ENCODE measurements around the gene CUBN. TPM values are rescaled to one million over a fixed set of nuclear protein-coding genes. Genes with fewer than 3 reads are reported as not detected.

Gene CUBN
- total RNA-seq, 4 donors from 2014 or later, result 13.4 to 31.0 (median 19.7) TPM

GRCh38 chr10:17113346-17113745 lies 16.3 kb downstream of the CUBN start:
- Histone ChIP-seq H3K27ac (no peak overlapping the region), H3K27me3 (no peaks in the 10 kb centered on the region), H3K4me3 (replicated peaks in 1 of 3) (no peak overlapping the region), H3K4me1 (peaks cover 0 to 6% of the 10 kb centered on the region in 2 donors), H3K9me3 (no peaks in the 10 kb centered on the region), H3K36me3 (no peaks in the 10 kb centered on the region)
- WGBS, 2 donors, result 94% methylated on average over 4 of the region's 4 CpGs
- TF ChIP-seq, protein P1, sequence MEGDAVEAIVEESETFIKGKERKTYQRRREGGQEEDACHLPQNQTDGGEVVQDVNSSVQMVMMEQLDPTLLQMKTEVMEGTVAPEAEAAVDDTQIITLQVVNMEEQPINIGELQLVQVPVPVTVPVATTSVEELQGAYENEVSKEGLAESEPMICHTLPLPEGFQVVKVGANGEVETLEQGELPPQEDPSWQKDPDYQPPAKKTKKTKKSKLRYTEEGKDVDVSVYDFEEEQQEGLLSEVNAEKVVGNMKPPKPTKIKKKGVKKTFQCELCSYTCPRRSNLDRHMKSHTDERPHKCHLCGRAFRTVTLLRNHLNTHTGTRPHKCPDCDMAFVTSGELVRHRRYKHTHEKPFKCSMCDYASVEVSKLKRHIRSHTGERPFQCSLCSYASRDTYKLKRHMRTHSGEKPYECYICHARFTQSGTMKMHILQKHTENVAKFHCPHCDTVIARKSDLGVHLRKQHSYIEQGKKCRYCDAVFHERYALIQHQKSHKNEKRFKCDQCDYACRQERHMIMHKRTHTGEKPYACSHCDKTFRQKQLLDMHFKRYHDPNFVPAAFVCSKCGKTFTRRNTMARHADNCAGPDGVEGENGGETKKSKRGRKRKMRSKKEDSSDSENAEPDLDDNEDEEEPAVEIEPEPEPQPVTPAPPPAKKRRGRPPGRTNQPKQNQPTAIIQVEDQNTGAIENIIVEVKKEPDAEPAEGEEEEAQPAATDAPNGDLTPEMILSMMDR (IDR thresholded peaks at IDR 0.05), result no peak
- TF ChIP-seq POLR2A (IDR thresholded peaks at IDR 0.05), result no peak
- no peak for DNase-seq
- intact Hi-C loops (cut with DNase I), result no loop called here

DNA sequence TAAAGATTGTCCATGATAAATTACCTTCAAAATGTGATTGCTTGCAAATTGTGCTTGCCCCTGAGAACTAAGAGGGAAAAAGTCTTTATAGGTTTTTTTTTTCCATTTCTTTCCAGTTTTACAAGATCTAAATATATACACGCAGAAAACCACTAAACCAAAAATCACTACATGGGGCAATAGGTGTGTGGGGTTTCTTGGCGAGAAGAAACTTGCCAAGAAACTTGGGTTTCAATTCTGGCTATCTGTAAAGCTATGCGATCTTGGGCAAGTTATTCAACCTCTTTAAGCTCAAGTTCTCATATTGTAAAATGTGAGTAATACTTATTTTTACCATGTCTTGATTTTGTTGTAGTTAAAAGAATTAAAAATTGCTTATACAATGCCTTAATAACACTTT lies 17.0 kb downstream of the CUBN start:
- Histone ChIP-seq H3K9me3 (no peaks in the 10 kb centered on the region), H3K36me3 (no peaks in the 10 kb centered on the region), H3K27me3 (no peaks in the 10 kb centered on the region), H3K4me1 (peaks cover 0 to 6% of the 10 kb centered on the region in 2 donors), H3K4me3 (replicated peaks in 1 of 3) (no peak overlapping the region), H3K27ac (no peak overlapping the region)
- 76 to 78% methylated on average over 3 of the region's 3 CpGs for WGBS, 2 donors
- no peak for DNase-seq
- TF ChIP-seq, protein P1 (IDR thresholded peaks at IDR 0.05), result no peak
- no peak for TF ChIP-seq POLR2A (IDR thresholded peaks at IDR 0.05)
- intact Hi-C loops (cut with DNase I), result no loop called here

DNA sequence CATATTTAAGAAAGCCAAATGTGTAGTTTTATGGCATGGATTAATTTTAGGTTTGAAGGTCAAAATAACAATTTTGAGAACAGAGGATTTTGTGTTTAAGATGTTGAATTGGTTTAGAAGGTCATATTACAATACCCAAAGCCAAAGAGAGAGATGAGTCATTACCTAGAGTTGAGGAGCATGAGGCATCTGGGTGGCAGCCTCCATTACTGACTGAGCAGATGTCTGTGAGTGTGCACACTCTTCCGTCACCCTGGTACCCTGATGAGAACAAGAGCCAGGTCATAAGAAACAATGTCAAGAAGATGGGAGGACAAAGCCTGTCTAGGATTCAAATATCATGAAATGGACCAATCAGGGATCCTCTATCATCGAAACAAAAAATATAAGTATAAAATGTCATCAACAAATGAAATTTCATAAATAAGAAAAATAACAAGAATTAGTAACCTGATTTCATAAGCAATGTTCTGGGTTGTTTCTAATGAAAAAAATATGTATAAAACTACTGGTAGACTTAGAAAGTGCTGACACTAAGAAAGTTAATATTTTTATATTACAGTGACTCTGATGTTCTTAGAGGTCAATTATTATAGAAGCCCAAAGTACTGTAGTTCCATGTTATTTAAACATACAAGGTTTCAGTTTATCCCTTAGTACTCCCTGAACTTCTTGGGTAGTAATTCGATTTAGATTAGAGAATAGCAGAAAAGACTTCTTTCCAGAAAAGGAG lies 20.0 kb downstream of the CUBN start:
- Histone ChIP-seq H3K36me3 (no peaks in the 10 kb centered on the region), H3K4me3 (replicated peaks in 1 of 3) (no peak overlapping the region), H3K27me3 (no peaks in the 10 kb centered on the region), H3K9me3 (no peaks in the 10 kb centered on the region), H3K27ac (no peak overlapping the region), H3K4me1 (no peaks in the 10 kb centered on the region)
- TF ChIP-seq, protein P1 (IDR thresholded peaks at IDR 0.05), result no peak
- TF ChIP-seq POLR2A (IDR thresholded peaks at IDR 0.05), result no peak
- intact Hi-C loops (cut with DNase I), result no loop called here
- DNase-seq, result no peak
- WGBS, 2 donors, result 93 to 96% methylated on average over 3 of the region's 3 CpGs

DNA sequence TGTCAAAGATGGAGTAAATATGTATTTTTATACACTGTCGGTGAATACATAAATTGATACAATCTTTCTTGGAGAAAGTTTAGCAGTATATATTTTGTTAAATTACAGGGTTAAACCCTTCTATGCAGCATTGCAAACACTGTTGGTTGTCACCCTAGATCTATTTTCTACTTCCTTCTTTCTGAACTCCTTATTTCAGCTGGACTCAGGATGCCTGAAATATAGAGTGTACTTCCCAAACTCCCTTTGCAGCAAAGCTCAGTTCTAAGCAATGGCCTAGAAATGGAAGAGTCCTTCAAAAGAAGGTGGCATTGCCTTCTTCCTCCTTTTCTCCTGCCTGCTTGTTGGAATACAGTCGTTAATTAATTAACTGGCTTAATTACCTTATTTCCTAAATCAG lies 20.6 kb downstream of the CUBN start:
- no peak overlapping the region for H3K4me3 ChIP-seq (replicated peaks in 1 of 3)
- intact Hi-C loops (cut with DNase I), result no loop called here
- H3K4me1 ChIP-seq, result no peaks in the 10 kb centered on the region
- no peak for TF ChIP-seq POLR2A (IDR thresholded peaks at IDR 0.05)
- TF ChIP-seq, protein P1 (IDR thresholded peaks at IDR 0.05), result no peak
- no peaks in the 10 kb centered on the region for H3K36me3 ChIP-seq
- no peaks in the 10 kb centered on the region for H3K27me3 ChIP-seq
- 90 to 95% methylated on average over 2 of the region's 2 CpGs for WGBS, 2 donors
- no peak for DNase-seq
- no peaks in the 10 kb centered on the region for H3K9me3 ChIP-seq
- no peak overlapping the region for H3K27ac ChIP-seq

DNA sequence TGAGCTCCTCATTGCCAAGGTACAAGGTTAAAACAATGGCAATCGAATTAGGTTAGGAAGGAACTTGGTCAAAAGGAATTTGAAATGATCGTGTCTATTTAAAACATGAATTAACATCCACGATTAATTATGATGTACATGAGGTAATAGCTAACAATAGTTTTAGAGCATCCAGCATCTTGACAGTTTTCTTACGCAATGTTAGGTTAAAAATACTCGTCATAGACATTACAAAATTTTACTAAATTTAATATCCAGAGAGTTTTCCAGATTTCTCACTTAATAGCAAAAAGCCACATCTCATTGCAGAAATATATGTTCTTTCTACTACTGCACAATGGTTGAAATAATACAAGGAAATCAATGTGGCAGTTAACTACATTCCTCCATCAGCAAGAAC lies 22.6 kb downstream of the CUBN start:
- no peak overlapping the region for H3K4me3 ChIP-seq (replicated peaks in 1 of 3)
- WGBS, 2 donors, result 93 to 94% methylated on average over 5 of the region's 5 CpGs
- H3K4me1 ChIP-seq, result no peaks in the 10 kb centered on the region
- H3K27me3 ChIP-seq, result no peaks in the 10 kb centered on the region
- H3K36me3 ChIP-seq, result no peaks in the 10 kb centered on the region
- DNase-seq, result no peak
- no peak overlapping the region for H3K27ac ChIP-seq
- no peaks in the 10 kb centered on the region for H3K9me3 ChIP-seq
- no peak for TF ChIP-seq POLR2A (IDR thresholded peaks at IDR 0.05)
- TF ChIP-seq, protein P1 (IDR thresholded peaks at IDR 0.05), result no peak
- intact Hi-C loops (cut with DNase I), result no loop called here
